ENCODE data around the gene RADIL. TPM values are rescaled to one million over a fixed set of nuclear protein-coding genes. Genes with fewer than 3 reads are reported as not detected.

The RADIL gene
- total and polyA plus RNA-seq, 3 donors from 2014 or later = 24.3 to 29.7 (median 25.6) TPM

GRCh38 chr7:4884164-4884563 is 648 bp upstream of the RADIL start:
- H3K27me3 ChIP-seq = no peaks in the 10 kb centered on the region
- H3K9me3 ChIP-seq = no peaks in the 10 kb centered on the region
- intact Hi-C loops (cut with DNase I; ENCODE audit: low total_unique reads) = loop anchor here (10.0 kb wide), 1 partner anchor 79 kb away; no protein-coding TSS in a partner anchor
- H3K4me1 ChIP-seq = peaks cover 11% of the 10 kb centered on the region
- H3K4me3 ChIP-seq = peak overlapping the region; percentile 23 to 61
- DNase-seq = no peak
- no peaks in the 10 kb centered on the region for H3K36me3 ChIP-seq (ENCODE audit: low read depth, missing control alignments)
- no peak overlapping the region for H3K27ac ChIP-seq
- TF ChIP-seq POLR2A (IDR thresholded peaks at IDR 0.05) = no peak
- TF ChIP-seq, protein P1, sequence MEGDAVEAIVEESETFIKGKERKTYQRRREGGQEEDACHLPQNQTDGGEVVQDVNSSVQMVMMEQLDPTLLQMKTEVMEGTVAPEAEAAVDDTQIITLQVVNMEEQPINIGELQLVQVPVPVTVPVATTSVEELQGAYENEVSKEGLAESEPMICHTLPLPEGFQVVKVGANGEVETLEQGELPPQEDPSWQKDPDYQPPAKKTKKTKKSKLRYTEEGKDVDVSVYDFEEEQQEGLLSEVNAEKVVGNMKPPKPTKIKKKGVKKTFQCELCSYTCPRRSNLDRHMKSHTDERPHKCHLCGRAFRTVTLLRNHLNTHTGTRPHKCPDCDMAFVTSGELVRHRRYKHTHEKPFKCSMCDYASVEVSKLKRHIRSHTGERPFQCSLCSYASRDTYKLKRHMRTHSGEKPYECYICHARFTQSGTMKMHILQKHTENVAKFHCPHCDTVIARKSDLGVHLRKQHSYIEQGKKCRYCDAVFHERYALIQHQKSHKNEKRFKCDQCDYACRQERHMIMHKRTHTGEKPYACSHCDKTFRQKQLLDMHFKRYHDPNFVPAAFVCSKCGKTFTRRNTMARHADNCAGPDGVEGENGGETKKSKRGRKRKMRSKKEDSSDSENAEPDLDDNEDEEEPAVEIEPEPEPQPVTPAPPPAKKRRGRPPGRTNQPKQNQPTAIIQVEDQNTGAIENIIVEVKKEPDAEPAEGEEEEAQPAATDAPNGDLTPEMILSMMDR (IDR thresholded peaks at IDR 0.05) = no peak
- WGBS, 2 donors = 55 to 58% methylated on average over 10 of the region's 10 CpGs

DNA sequence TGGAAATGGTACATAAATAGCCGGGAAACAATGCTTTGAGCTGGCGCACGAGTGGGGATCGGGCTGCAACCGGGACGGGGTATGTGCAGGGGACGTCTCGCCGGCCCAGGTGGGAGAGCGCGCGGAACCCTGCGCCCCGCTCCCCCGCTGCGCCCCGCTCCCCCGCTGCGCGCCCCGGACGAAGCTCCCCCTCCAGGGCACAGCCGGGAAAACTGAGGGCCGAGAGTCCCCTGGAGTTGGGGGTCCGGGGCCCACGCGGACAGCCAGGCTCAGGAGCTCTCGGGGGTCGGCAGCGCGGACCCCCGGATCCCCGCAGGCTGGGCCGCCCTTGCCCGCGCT is 514 bp downstream of the RADIL start:
- no peak for DNase-seq
- Histone ChIP-seq H3K4me1 (peaks cover 11% of the 10 kb centered on the region), H3K9me3 (no peaks in the 10 kb centered on the region), H3K27ac (peak overlapping the region; percentile 47 to 66), H3K36me3 (ENCODE audit: low read depth, missing control alignments) (no peaks in the 10 kb centered on the region), H3K27me3 (no peaks in the 10 kb centered on the region), H3K4me3 (peak overlapping the region; percentile 61 to 65)
- TF ChIP-seq, protein P1 (IDR thresholded peaks at IDR 0.05) = no peak
- TF ChIP-seq POLR2A (IDR thresholded peaks at IDR 0.05) = no peak
- intact Hi-C loops (cut with DNase I; ENCODE audit: low total_unique reads) = loop anchor here (10.0 kb wide), 1 partner anchor 78 kb away; no protein-coding TSS in a partner anchor
- WGBS, 2 donors = 0% methylated on average over 14 of the region's 36 CpGs; no CpG with 5 or more reads in 1 of the 2 donors

DNA sequence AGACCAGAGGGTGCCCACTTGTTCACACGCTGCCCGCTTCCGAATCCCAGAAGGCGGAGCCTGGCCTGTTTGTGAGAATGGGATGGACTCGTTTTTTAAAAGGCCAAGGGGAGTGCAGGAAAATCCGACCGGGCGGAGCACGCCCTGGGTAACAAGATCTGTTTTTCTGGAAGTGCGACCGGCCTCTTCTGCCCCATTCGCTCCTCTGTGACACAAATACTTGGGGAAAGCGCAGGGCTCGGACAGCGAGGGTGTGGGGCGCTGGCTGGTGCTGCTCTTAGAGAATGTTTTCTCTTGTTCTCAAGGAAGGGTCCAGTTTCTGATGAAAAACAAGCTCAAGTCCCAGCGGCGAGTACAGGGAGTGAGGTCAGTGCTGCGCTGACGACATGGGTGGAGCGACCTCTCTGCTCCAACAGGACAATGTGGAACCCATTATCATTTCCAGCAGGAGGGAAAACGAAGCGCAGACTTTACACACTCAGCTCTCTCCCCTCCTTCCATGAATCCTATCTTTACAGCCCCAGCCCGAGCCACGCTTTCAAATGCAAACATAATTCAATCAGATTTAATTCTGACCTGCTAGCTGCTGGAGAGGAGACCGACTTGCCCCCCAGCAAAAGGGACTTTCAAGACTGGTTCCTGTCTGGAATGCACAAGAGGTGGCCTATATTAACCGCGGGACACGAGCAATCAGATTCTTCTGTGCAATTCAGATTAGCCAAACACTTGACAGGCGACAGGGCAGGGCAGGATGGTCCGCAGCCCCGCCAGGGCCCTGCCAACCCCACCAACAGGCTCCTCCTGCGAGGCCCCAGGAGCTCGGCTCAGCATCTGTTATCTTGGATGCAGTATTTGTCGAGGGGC is 1.1 kb downstream of the RADIL start:
- TF ChIP-seq, protein P1 (IDR thresholded peaks at IDR 0.05) = no peak
- no peak for TF ChIP-seq POLR2A (IDR thresholded peaks at IDR 0.05)
- intact Hi-C loops (cut with DNase I; ENCODE audit: low total_unique reads) = loop anchor here (10.0 kb wide), 1 partner anchor 78 kb away; no protein-coding TSS in a partner anchor
- Histone ChIP-seq H3K9me3 (no peaks in the 10 kb centered on the region), H3K27me3 (no peaks in the 10 kb centered on the region), H3K27ac (peak overlapping the region; percentile 47 to 66), H3K36me3 (ENCODE audit: low read depth, missing control alignments) (no peaks in the 10 kb centered on the region), H3K4me1 (peaks cover 11% of the 10 kb centered on the region), H3K4me3 (peak overlapping the region; percentile 61 to 65)
- peak; percentile 75 for DNase-seq
- WGBS, 2 donors = 3 to 9% methylated on average over 31 to 35 of the region's 35 CpGs

GRCh38 chr7:4880218-4880617 is 3.3 kb downstream of the RADIL start:
- Histone ChIP-seq H3K36me3 (ENCODE audit: low read depth, missing control alignments) (no peaks in the 10 kb centered on the region), H3K27ac (no peak overlapping the region), H3K9me3 (no peaks in the 10 kb centered on the region), H3K4me1 (peaks cover 11% of the 10 kb centered on the region), H3K27me3 (no peaks in the 10 kb centered on the region), H3K4me3 (no peak overlapping the region)
- 64 to 66% methylated on average over 10 of the region's 10 CpGs for WGBS, 2 donors
- TF ChIP-seq, protein P1 (IDR thresholded peaks at IDR 0.05) = no peak
- no peak for TF ChIP-seq POLR2A (IDR thresholded peaks at IDR 0.05)
- DNase-seq = no peak
- intact Hi-C loops (cut with DNase I; ENCODE audit: low total_unique reads) = loop anchor here (10.0 kb wide), 1 partner anchor 75 kb away; no protein-coding TSS in a partner anchor
